IPS-18c (cell line): ENCODE measurements around the gene NFIB.

Experiments used
- H3K4me3 ChIP-seq: 2 replicates; pipeline ENCODE4 v1.7.0; 2013; ENCODE audit warnings: low read depth, mild to moderate bottlenecking, low read length, moderate library complexity; ENCODE audit not compliant: insufficient read depth
- H3K9me3 ChIP-seq: one replicate; pipeline ENCODE4 v1.6.1; 2013; ENCODE audit warnings: mild to moderate bottlenecking, low read length, moderate library complexity; ENCODE audit not compliant: control insufficient read depth, insufficient read depth

NFIB gene

GRCh38 chr9:14313951-14314423 lies at the start of gene NFIB:
TSS of gene NFIB (minus strand) at chr9:14314141. CDS start at chr9:14313511, 630 bp downstream.
- peak within 1 kb of the TSS; percentile 73 for H3K4me3 ChIP-seq
- no peaks in the 10 kb centered on the region for H3K9me3 ChIP-seq

- H3K4me3 ChIP-seq = no peak overlapping the region
Measured at GRCh38 chr9:14362175-14362574, 48.2 kb upstream of the NFIB start.

GRCh38 chr9:14361074-14361473 lies 47.1 kb upstream of the NFIB start:
- H3K4me3 ChIP-seq = no peak overlapping the region
- H3K9me3 ChIP-seq = no peaks in the 10 kb centered on the region

More at GRCh38 chr9:14362175-14362574, 48.2 kb upstream of the NFIB start:
- no peaks in the 10 kb centered on the region for H3K9me3 ChIP-seq

GRCh38 chr9:14358523-14358922 lies 44.6 kb upstream of the NFIB start:
- H3K9me3 ChIP-seq = no peaks in the 10 kb centered on the region
- no peak overlapping the region for H3K4me3 ChIP-seq

GRCh38 chr9:14356351-14357265 lies 42.7 kb upstream of the NFIB start:
- Histone ChIP-seq H3K9me3 (no peaks in the 10 kb centered on the region), H3K4me3 (no peak overlapping the region)

GRCh38 chr9:14354201-14354600 lies 40.3 kb upstream of the NFIB start:
- Histone ChIP-seq H3K4me3 (no peak overlapping the region), H3K9me3 (no peaks in the 10 kb centered on the region)

- no peak overlapping the region for H3K4me3 ChIP-seq
- no peaks in the 10 kb centered on the region for H3K9me3 ChIP-seq
Measured at GRCh38 chr9:14353222-14354056, 39.5 kb upstream of the NFIB start.

- Histone ChIP-seq H3K4me3 (no peak overlapping the region), H3K9me3 (no peaks in the 10 kb centered on the region)
Measured at GRCh38 chr9:14352503-14352902, 38.6 kb upstream of the NFIB start.

- H3K9me3 ChIP-seq = no peaks in the 10 kb centered on the region
- H3K4me3 ChIP-seq = no peak overlapping the region
Measured at GRCh38 chr9:14351221-14351836, 37.4 kb upstream of the NFIB start.

- no peak overlapping the region for H3K4me3 ChIP-seq
- no peaks in the 10 kb centered on the region for H3K9me3 ChIP-seq
Measured at GRCh38 chr9:14350754-14351153, 36.8 kb upstream of the NFIB start.

GRCh38 chr9:14350349-14350728 lies 36.4 kb upstream of the NFIB start:
- Histone ChIP-seq H3K4me3 (peak overlapping the region; percentile 69), H3K9me3 (no peaks in the 10 kb centered on the region)

GRCh38 chr9:14349447-14350348 lies 35.8 kb upstream of the NFIB start:
- Histone ChIP-seq H3K4me3 (peak overlapping the region; percentile 69), H3K9me3 (no peaks in the 10 kb centered on the region)

- H3K4me3 ChIP-seq = peak overlapping the region; percentile 69
Measured at GRCh38 chr9:14349146-14349446, 35.2 kb upstream of the NFIB start.

GRCh38 chr9:14348373-14349145 lies 34.6 kb upstream of the NFIB start:
- peak overlapping the region; percentile 69 for H3K4me3 ChIP-seq
- H3K9me3 ChIP-seq = no peaks in the 10 kb centered on the region

More at GRCh38 chr9:14349146-14349446, 35.2 kb upstream of the NFIB start:
- no peaks in the 10 kb centered on the region for H3K9me3 ChIP-seq

- H3K4me3 ChIP-seq = peak overlapping the region; percentile 69
Measured at GRCh38 chr9:14348123-14348372, 34.1 kb upstream of the NFIB start.

GRCh38 chr9:14347406-14348122 lies 33.6 kb upstream of the NFIB start:
- H3K4me3 ChIP-seq = peak overlapping the region; percentile 69
- no peaks in the 10 kb centered on the region for H3K9me3 ChIP-seq

More at GRCh38 chr9:14348123-14348372, 34.1 kb upstream of the NFIB start:
- no peaks in the 10 kb centered on the region for H3K9me3 ChIP-seq
